Body of pancreas (tissue), 4 donors: ENCODE data around the gene FLT1. TPM values are rescaled to one million over a fixed set of nuclear protein-coding genes. Genes with fewer than 3 reads are reported as not detected.

Source experiments
- ATAC-seq: fragments of 150-250 bp; one replicate; pipeline ENCODE4 v1.9.1; 2016
- DNase-seq, 4 donors: peaks; one replicate each; pipeline ENCODE4 v3.0.0-alpha.2; 2019
- H3K27ac ChIP-seq, 4 donors: fragments of 200-600 bp; sonication (generic); 1 replicate in 3 of 4; 2 replicates in 1 of 4; pipeline versions ENCODE4 v1.5.1 to v1.6.1; 2016 to 2019; ENCODE audit warnings: mild to moderate bottlenecking in 1 of 4, mixed read lengths in 1 of 4, moderate library complexity in 1 of 4
- H3K27me3 ChIP-seq, 2 donors: fragments of 200-600 bp; sonication (generic); one replicate each; pipeline ENCODE4 v1.6.0; 2016; ENCODE audit warnings: mild to moderate bottlenecking in 1 of 2
- H3K36me3 ChIP-seq, 2 donors: fragments of 200-600 bp; sonication (generic); replicated peaks in 1 of 2; 2 replicates each; pipeline ENCODE4 v1.5.1; 2016; ENCODE audit warnings: low read depth in 2 of 2; ENCODE audit not compliant: insufficient read depth in 1 of 2
- H3K4me1 ChIP-seq: fragments of 200-600 bp; sonication (generic); one replicate; pipeline ENCODE4 v1.6.0; 2016
- H3K4me3 ChIP-seq, 2 donors: fragments of 200-600 bp; sonication (generic); 1 replicate in 1 of 2; 2 replicates in 1 of 2; pipeline ENCODE4 v1.5.1; 2016 to 2019
- H3K9me3 ChIP-seq, 3 donors: fragments of 200-600 bp; sonication (generic); 1 replicate in 2 of 3; 2 replicates in 1 of 3; pipeline ENCODE4 v1.5.1; 2016
- CTCF ChIP-seq, 7 experiments: fragments of 450-650 bp in 4 of 7; fragments of 200-600 bp in 3 of 7; sonication (generic) in 3 of 7; IDR thresholded peaks; one replicate each; pipeline ENCODE4 v1.5.1; 2016 to 2019; ENCODE audit warnings: antibody characterized with exemption in 7 of 7
- POLR2A ChIP-seq, 3 donors: fragments of 450-650 bp; IDR thresholded peaks; one replicate each; pipeline ENCODE4 v1.6.1; 2016; ENCODE audit warnings: antibody characterized with exemption in 3 of 3, mild to moderate bottlenecking in 2 of 3
- WGBS, 2 donors: methylation state at CpG; one replicate each; pipeline ENCODE4 v1.1.5; 2017; 5-methylcytosine and 5-hydroxymethylcytosine counted together
- intact Hi-C: fragments of 100-400 bp; cut with DNase I; formaldehyde crosslinking; loops from one replicate; pipeline ENCODE4 v1.15.1; 2023
- total RNA-seq, 2 donors: library from RNA; depleted of rRNA; stranded (reverse); fragments of >200 nt; gene quantifications; one replicate each; pipeline ENCODE4 v1.1.0, GENCODE V29; 2016

The FLT1 gene
- total RNA-seq, 2 donors from 2014 or later, result 15.3 to 20.4 TPM

- TF ChIP-seq POLR2A (IDR thresholded peaks at IDR 0.05), result no peak
- TF ChIP-seq CTCF (IDR thresholded peaks at IDR 0.05), result no peak
- Histone ChIP-seq H3K4me1 (no peaks in the 10 kb centered on the region), H3K36me3 (no peaks in the 10 kb centered on the region), H3K4me3 (no peak overlapping the region), H3K9me3 (no peaks in the 10 kb centered on the region), H3K27ac (no peak overlapping the region), H3K27me3 (no peaks in the 10 kb centered on the region)
- intact Hi-C loops, result no loop called here
- 86 to 88% methylated on average over 4 of the region's 4 CpGs for WGBS, 2 donors
- DNase-seq (no peak), ATAC-seq (no peak)
Observed at GRCh38 chr13:28413999-28414398, 80.9 kb downstream of the FLT1 start.

DNA sequence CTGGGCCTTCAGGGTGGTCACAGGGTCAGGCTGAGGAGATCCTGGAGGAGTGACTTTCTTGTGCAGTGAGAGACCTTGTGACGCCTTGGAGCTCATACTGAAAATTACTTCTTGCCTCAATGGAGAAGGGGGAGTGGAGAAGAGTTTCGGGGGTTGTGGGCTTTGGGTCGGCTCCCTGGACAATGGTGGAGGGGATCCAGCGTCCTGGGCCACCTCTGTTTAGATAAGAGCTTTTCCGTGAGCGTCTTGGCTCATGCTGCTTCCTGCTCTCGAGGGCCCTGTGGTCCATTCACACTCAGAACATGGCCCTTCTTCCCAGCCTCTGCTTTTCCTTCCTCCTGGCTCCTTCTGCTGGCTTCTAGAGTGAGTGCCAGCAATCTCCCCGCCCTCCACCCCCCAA is 81.9 kb downstream of the FLT1 start:
- Histone ChIP-seq H3K36me3 (no peaks in the 10 kb centered on the region), H3K9me3 (no peaks in the 10 kb centered on the region), H3K27me3 (no peaks in the 10 kb centered on the region), H3K27ac (no peak overlapping the region), H3K4me3 (no peak overlapping the region), H3K4me1 (no peaks in the 10 kb centered on the region)
- intact Hi-C loops, result no loop called here
- 54 to 63% methylated on average over 8 of the region's 8 CpGs for WGBS, 2 donors
- DNase-seq, result peak in 1 of 4 donors; percentile 13
- TF ChIP-seq CTCF (IDR thresholded peaks at IDR 0.05), result no peak
- no peak for TF ChIP-seq POLR2A (IDR thresholded peaks at IDR 0.05)
- peak; percentile 40 for ATAC-seq

- DNase-seq (no peak), ATAC-seq (no peak)
- no peaks in the 10 kb centered on the region for H3K36me3 ChIP-seq
- TF ChIP-seq CTCF (IDR thresholded peaks at IDR 0.05), result no peak
- intact Hi-C loops, result no loop called here
- H3K9me3 ChIP-seq, result no peaks in the 10 kb centered on the region
- H3K4me3 ChIP-seq, result no peak overlapping the region
- H3K27me3 ChIP-seq, result no peaks in the 10 kb centered on the region
- 21 to 29% methylated on average over 5 of the region's 5 CpGs for WGBS, 2 donors
- no peak overlapping the region for H3K27ac ChIP-seq
- H3K4me1 ChIP-seq, result no peaks in the 10 kb centered on the region
Observed at GRCh38 chr13:28411831-28412353, 83.0 kb downstream of the FLT1 start.

- ATAC-seq (no peak), DNase-seq (no peak)
- WGBS, 2 donors, result 22 to 49% methylated on average over 2 of the region's 2 CpGs
- Histone ChIP-seq H3K36me3 (no peaks in the 10 kb centered on the region), H3K27me3 (no peaks in the 10 kb centered on the region), H3K4me1 (no peaks in the 10 kb centered on the region), H3K27ac (no peak overlapping the region), H3K4me3 (no peak overlapping the region), H3K9me3 (no peaks in the 10 kb centered on the region)
- no peak for TF ChIP-seq CTCF (IDR thresholded peaks at IDR 0.05)
- TF ChIP-seq POLR2A (IDR thresholded peaks at IDR 0.05), result no peak
- intact Hi-C loops, result no loop called here
Observed at GRCh38 chr13:28410096-28410495, 84.8 kb downstream of the FLT1 start.

GRCh38 chr13:28409648-28410047 is 85.3 kb downstream of the FLT1 start:
- DNase-seq, result no peak
- no peak for TF ChIP-seq POLR2A (IDR thresholded peaks at IDR 0.05)
- TF ChIP-seq CTCF (IDR thresholded peaks at IDR 0.05), result no peak
- Histone ChIP-seq H3K36me3 (no peaks in the 10 kb centered on the region), H3K27me3 (no peaks in the 10 kb centered on the region), H3K27ac (no peak overlapping the region), H3K9me3 (no peaks in the 10 kb centered on the region), H3K4me3 (no peak overlapping the region), H3K4me1 (no peaks in the 10 kb centered on the region)
- intact Hi-C loops, result no loop called here
- no peak for ATAC-seq
